Activated CD4-positive, alpha-beta T cell treated with anti-CD3 and anti-CD28 coated beads, Interleukin-2, amount 50 U/mL, for 1 hour (primary cell): ENCODE measurements around the gene TRAF7.
"Not testable (repeated sequence)": the region's sequence is repeated elsewhere in the genome, so short reads cannot be mapped to it uniquely, and the experiment has no call there.

ENCODE experiments used
- DNase-seq: peaks from one replicate; pipeline ENCODE4 v3.0.0-alpha.2; 2020

The TRAF7 gene

GRCh38 chr16:2186064-2186463, 30.5 kb downstream of the TRAF7 start:
- no peak for DNase-seq

- no peak for DNase-seq
Observed at GRCh38 chr16:2186505-2186904, 30.9 kb downstream of the TRAF7 start.

- DNase-seq = no peak
Observed at GRCh38 chr16:2187212-2187611, 31.6 kb downstream of the TRAF7 start.

- DNase-seq = no peak
Observed at GRCh38 chr16:2188395-2188794, 32.8 kb downstream of the TRAF7 start.

GRCh38 chr16:2189252-2189893, 33.8 kb downstream of the TRAF7 start:
- no peak for DNase-seq

GRCh38 chr16:2190002-2190658, 34.5 kb downstream of the TRAF7 start:
- DNase-seq = no peak

- no peak for DNase-seq
Observed at GRCh38 chr16:2190659-2191445, 35.3 kb downstream of the TRAF7 start.

- DNase-seq = no peak
Observed at GRCh38 chr16:2191446-2191706, 35.8 kb downstream of the TRAF7 start.

GRCh38 chr16:2194166-2194834, 38.7 kb downstream of the TRAF7 start:
- no peak for DNase-seq

GRCh38 chr16:2194852-2195321, 39.3 kb downstream of the TRAF7 start:
- peak; percentile 48 for DNase-seq

- DNase-seq = no peak
Observed at GRCh38 chr16:2195322-2196161, 40.0 kb downstream of the TRAF7 start.

- DNase-seq = no peak
Observed at GRCh38 chr16:2196162-2196980, 40.8 kb downstream of the TRAF7 start, which contains the start of gene CASKIN1. Gene CASKIN1 (minus strand): TSS chr16:2196605. CDS start chr16:2196432, 173 bp downstream.

- DNase-seq = no peak
Observed at GRCh38 chr16:2196981-2197511, 41.5 kb downstream of the TRAF7 start.

- DNase-seq = no peak
Observed at GRCh38 chr16:2197765-2198164, 42.2 kb downstream of the TRAF7 start.

GRCh38 chr16:2198283-2198682, 42.7 kb downstream of the TRAF7 start:
- DNase-seq = no peak

GRCh38 chr16:2199095-2199494, 43.5 kb downstream of the TRAF7 start:
- DNase-seq = no peak

- DNase-seq = no peak
Observed at GRCh38 chr16:2199621-2200139, 44.1 kb downstream of the TRAF7 start.

GRCh38 chr16:2200313-2200712, 44.7 kb downstream of the TRAF7 start:
- DNase-seq = no peak

- not testable (repeated sequence) for DNase-seq
Observed at GRCh38 chr16:2203119-2203688, 47.6 kb downstream of the TRAF7 start.

- DNase-seq = no peak
Observed at GRCh38 chr16:2204416-2205103, 49.0 kb downstream of the TRAF7 start.
